GM12878 (cell line): ENCODE measurements around the gene ATXN1. TPM values are rescaled to one million over a fixed set of nuclear protein-coding genes. Genes with fewer than 3 reads are reported as not detected.

ENCODE experiments used
- CBFB ChIP-seq: IDR thresholded peaks from 2 replicates; pipeline ENCODE4 v1.6.1; 2016; ENCODE audit warnings: antibody characterized with exemption, low read depth
- CEBPB ChIP-seq, 2 experiments: fragments of 150-350 bp in 1 of 2; IDR thresholded peaks; 2 replicates each; pipeline ENCODE4 v1.6.1; 2012 to 2014; ENCODE audit warnings: low read depth in 2 of 2, low read length in 2 of 2, borderline replicate concordance in 1 of 2, inconsistent platforms in 1 of 2
- HCFC1 ChIP-seq: fragments of 150-350 bp; IDR thresholded peaks from 2 replicates; pipeline ENCODE4 v1.6.1; 2014; ENCODE audit warnings: low read length
- KDM1A ChIP-seq: fragments of 200-600 bp; sonication (generic); IDR thresholded peaks from 2 replicates; pipeline ENCODE4 v1.6.1; 2016; ENCODE audit warnings: borderline replicate concordance
- RBBP5 ChIP-seq: fragments of 200-600 bp; sonication (generic); conservative IDR thresholded peaks from 2 replicates; pipeline ENCODE4 v1.6.1; 2016
- SIN3A ChIP-seq: IDR thresholded peaks from 2 replicates; pipeline ENCODE4 v1.6.1; 2012; ENCODE audit warnings: low read depth, low read length, improper control_type of control experiment
- WRNIP1 ChIP-seq: IDR thresholded peaks from 2 replicates; pipeline ENCODE4 v1.6.1; 2011; ENCODE audit warnings: low read depth, low read length, improper control_type of control experiment, borderline replicate concordance
- polyA plus RNA-seq, 11 experiments: library from polyadenylated mRNA; depleted of rRNA in 4 of 11; unstranded in 6 of 11; stranded (reverse) in 5 of 11; fragments of >200 nt; fragmentation: Nextera tagmentation in 4 of 11; fragmentation: Illumina TruSeq in 1 of 11; extraction: Ambion mirVana in 4 of 11; extraction: Trizol in 1 of 11; gene quantifications; 1 replicate in 1 of 11; 2 replicates in 10 of 11; pipeline versions ENCODE4 v1.2.1 to v1.2.3, GENCODE V29; 2011 to 2016; ENCODE audit warnings: inconsistent platforms in 2 of 11, missing spikeins in 2 of 11, low read depth in 1 of 11
- total RNA-seq, 4 experiments: library from RNA; depleted of rRNA in 3 of 4; stranded (reverse); fragments of >200 nt in 3 of 4; fragmentation: Illumina TruSeq in 1 of 4; extraction: Trizol in 1 of 4; gene quantifications; 2 replicates each; pipeline versions ENCODE4 v1.2.1 to v1.2.3, GENCODE V29; 2013 to 2021
- TF ChIP-seq, protein P1 (sequence below): fragments of 450-650 bp; formaldehyde crosslinking; IDR thresholded peaks from 2 replicates; pipeline ENCODE4 v1.4.0; 2020; ENCODE audit warnings: mild to moderate bottlenecking, moderate library complexity

The ATXN1 gene
- total and polyA plus RNA-seq, 10 of the 15 experiments (the other 5 are each of a cell fraction or from before 2014, with no cell fraction given): 12.2 to 51.2 (median 20.5) TPM

DNA sequence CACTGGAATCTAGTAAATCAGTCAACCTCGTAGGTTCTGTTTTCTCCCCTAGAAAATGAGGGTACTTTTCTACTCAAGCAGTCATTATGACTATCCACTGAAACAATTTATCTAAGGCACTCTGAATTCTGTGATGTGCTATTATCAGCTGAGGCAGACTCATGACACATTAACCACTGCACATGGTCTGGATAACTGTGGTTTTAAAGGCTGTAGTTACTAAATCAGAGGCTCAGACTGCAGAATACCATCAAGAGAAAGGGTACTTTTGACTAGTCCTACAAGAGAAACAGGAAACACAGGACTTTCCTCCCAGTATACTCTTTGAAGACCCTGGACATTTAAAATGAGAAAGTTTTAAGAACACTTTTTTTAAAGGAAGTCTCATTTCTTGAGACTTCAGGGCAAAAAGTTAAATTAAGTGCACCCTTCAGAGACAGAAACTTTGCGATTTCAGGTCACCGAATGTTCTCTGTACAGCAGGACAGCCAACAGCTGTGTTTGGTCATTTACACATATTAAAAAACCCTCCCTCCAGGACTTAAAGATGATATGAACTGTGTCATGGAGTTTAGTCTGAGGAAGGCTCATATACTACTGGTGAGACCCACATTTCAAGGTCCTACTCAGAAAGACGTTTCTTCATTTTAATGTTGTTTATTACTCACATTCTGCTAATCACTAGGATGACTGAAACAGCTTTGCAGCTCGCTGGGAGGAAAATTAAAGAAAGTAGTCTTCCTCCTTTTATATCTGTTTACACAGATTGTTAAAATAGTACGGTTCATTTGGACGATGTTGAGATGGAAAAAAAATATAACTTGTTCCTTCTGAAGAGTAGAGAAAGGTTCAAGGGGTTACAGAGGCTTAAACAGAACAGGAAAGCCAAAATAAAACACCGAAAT, 19.9 kb downstream of the ATXN1 start (continued):
- no peak for TF ChIP-seq CEBPB (IDR thresholded peaks at IDR 0.05; ENCODE audit: borderline replicate concordance in 1 of 2, low read depth in 2 of 2, low read length in 2 of 2)
- TF ChIP-seq, protein P1, sequence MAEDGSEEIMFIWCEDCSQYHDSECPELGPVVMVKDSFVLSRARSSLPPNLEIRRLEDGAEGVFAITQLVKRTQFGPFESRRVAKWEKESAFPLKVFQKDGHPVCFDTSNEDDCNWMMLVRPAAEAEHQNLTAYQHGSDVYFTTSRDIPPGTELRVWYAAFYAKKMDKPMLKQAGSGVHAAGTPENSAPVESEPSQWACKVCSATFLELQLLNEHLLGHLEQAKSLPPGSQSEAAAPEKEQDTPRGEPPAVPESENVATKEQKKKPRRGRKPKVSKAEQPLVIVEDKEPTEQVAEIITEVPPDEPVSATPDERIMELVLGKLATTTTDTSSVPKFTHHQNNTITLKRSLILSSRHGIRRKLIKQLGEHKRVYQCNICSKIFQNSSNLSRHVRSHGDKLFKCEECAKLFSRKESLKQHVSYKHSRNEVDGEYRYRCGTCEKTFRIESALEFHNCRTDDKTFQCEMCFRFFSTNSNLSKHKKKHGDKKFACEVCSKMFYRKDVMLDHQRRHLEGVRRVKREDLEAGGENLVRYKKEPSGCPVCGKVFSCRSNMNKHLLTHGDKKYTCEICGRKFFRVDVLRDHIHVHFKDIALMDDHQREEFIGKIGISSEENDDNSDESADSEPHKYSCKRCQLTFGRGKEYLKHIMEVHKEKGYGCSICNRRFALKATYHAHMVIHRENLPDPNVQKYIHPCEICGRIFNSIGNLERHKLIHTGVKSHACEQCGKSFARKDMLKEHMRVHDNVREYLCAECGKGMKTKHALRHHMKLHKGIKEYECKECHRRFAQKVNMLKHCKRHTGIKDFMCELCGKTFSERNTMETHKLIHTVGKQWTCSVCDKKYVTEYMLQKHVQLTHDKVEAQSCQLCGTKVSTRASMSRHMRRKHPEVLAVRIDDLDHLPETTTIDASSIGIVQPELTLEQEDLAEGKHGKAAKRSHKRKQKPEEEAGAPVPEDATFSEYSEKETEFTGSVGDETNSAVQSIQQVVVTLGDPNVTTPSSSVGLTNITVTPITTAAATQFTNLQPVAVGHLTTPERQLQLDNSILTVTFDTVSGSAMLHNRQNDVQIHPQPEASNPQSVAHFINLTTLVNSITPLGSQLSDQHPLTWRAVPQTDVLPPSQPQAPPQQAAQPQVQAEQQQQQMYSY: no peak
- TF ChIP-seq HCFC1: no peak
- TF ChIP-seq CBFB: 0 out of 2 replicates have a peak, but pooled peaks have one; percentile 36
- TF ChIP-seq RBBP5: no peak
- TF ChIP-seq SIN3A: no peak
- no peak for TF ChIP-seq KDM1A
- no peak for TF ChIP-seq WRNIP1
- TF ChIP-seq, all 136 proteins: peak for 16
